NCI-H748 (cell line): ENCODE results near the gene LIM2.
"Not testable (repeated sequence)": the region's sequence is repeated elsewhere in the genome, so short reads cannot be mapped to it uniquely, and the experiment has no call there.

Experiments used
- DNase-seq: peaks from one replicate; lab custom pipeline; 2025; ENCODE audit not compliant: unreplicated experiment; lab: John Stamatoyannopoulos, UW

The LIM2 gene, protein sequence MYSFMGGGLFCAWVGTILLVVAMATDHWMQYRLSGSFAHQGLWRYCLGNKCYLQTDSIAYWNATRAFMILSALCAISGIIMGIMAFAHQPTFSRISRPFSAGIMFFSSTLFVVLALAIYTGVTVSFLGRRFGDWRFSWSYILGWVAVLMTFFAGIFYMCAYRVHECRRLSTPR

DNA sequence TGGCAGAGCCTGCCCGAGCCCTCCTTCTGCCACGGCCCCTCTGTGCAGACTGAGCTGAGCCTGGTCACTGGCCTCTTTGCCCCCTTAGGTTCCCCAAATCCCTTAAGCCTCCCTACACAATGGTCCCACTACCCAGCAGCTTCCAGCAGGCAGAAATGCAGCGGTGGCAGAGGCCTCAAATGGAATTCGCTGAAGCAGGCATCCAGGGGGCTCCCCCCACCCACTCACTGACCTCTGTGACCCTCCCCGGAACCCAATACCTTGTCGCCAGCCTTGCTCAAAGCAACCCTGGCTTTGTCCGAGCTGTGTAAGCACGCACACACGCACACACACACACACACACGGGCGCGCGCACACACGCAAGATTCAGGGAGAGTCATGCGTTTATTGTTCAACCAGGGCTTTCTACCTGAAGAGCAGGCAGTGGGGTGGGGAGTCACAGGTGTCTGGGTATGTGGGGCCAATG lies at the start of gene LIM2:
LIM2 (minus strand) TSS at position 51 of the 466 bp plus-strand sequence. CDS start 531 bp downstream, outside the sequence.
- no peak for DNase-seq

DNA sequence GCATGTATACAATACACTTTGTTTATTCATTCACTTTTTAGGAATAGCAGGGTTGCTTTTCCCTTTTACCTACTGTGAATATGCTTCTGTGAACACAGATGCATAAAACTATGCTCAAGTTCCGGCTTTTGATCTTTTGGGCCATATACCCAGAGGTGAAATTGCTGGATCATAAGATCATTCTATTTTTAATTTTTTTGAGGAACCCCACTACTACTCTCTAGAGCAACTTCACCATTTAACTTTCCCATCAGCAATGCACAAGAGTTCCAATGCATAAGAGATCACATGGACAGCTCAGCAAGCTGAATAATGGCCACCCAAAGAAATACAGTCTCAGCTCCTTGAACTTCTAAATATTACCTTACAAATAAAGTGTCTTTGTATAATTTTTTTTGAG lies 46.7 kb upstream of the LIM2 start:
- no peak for DNase-seq

DNA sequence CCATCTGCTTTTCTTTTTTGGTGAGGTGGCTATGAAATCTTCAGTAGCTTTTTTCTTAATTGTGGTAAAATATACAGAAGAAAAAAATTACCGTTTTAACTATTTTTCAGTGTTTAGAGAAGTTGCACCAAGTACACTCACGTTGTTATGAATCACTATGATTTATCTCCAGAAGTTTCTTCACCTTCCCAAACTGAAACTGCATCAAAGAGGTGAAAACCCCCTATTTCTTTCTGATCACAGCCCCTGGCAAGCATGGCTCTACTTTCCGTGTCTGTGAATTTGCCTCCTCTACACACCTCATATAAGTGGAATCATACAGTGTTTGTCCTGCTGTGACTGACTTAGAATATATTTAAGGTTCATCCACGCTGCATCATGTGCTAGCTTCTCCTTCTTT lies 45.3 kb upstream of the LIM2 start:
- no peak for DNase-seq

DNA sequence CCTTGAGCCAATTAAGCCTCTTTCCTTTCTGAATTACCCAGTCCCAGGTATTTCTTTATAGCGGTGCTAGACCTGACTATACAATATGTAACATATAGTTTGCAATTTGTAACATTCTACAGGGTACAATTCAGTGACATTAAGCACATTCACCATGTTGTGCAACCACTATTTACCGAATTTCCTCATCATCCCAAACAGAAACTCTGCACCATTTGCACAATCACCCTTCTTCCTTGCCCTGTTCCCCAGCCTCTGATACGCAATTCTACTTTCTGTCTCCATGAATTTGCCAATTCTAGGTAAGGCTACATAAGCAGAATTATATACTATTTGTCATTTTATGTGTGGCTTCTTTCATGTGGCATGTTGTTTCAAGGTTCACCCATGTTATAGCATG lies 43.4 kb upstream of the LIM2 start:
- no peak for DNase-seq

DNA sequence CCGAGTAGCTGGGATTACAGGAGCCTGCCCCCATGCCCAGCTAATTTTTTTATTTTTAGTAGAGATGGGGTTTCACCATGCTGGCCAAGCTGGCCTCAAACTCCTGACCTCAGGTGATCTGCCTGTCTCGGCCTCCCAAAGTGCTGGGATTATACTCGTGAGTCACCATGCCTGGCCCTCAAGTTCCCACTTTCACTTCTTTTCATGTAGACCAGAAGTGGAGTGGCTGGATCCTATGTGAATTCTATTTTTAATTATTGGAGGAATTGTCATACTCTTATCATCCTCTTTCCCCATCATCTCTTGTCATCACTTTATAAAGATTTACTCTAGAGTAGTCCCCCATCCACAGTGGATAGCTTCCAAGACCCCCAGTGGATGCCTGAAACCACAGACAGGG lies 42.4 kb upstream of the LIM2 start:
- DNase-seq = no peak

DNA sequence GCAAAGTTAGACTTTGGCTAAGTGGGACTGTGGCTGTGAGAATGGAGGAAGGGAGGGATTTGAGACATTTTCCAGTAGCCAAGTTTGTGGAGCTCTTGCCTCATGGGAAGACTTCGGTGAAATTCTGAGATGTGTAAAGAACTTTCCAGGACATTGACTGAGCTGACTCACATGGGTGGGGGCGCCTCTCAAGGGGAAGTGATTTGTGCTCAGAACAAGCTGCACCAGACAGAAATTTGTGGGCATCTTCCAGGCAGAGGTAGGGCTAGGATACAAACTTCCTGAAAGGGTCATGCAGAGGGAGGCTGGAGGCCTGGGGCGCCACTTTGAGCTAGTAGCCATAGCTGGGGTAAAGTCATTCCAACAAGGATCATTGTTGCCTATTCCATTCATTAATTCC lies 39.4 kb upstream of the LIM2 start:
- no peak for DNase-seq

DNA sequence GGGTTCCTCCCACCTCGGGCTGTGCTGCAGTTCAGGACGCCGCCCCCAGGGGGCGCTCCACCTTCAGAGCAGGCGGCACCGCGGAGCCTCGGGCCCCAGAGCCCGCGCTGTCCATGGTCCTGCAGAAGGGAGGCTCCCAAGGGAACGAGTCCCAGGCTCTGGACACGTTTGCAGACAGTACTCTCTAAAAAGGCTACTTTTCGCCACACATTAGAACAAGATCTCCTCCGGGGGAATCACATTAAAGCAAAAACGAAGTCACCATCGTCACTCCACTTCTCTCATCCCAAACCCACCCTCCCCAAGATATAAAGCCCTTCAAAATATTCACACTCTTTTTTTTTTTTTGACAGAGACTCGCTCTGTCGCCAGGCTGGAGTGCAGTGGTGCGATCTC lies 34.3 kb upstream of the LIM2 start:
- DNase-seq = peak; percentile 65

DNA sequence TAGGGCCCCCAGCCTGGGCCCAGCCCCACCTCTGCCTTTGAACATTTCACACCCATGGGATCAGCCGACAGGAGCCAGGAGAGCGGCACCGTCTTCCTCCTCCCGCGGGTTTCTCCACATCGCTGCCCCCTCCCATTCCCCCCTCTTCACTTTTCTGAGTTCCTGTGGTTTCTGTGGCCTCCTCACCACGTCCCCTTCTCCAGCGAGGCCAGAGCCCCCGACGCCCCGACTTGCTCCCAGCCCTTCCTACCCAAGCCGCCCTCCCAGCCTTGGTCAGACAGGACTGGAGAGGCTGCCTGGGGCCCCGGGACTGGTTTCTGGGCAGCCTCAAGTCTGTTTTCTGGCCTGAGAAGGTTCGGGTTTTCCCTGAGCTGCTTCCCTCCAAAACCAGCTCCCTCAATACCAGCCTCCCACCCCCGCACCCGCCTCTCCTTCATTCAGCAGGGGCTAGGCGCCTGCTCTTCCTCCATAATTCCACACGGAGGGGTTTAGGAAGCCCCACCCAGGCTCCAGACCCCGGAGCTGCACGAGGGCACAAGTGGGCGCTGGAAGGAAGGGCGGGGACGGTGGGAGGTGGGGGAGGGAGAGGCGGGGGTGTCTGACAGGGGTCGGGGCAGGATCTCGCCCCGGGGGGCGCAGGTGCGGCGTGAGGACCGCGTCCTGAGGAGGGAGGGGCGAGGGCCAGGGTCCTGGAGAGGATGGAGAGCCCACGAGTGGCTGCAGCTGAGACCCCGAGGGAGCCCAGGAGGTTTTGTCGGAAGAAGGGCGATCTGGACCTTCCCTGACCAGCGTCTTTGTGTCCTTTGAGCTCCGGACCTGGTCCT lies 33.7 kb upstream of the LIM2 start:
- DNase-seq = no peak

DNA sequence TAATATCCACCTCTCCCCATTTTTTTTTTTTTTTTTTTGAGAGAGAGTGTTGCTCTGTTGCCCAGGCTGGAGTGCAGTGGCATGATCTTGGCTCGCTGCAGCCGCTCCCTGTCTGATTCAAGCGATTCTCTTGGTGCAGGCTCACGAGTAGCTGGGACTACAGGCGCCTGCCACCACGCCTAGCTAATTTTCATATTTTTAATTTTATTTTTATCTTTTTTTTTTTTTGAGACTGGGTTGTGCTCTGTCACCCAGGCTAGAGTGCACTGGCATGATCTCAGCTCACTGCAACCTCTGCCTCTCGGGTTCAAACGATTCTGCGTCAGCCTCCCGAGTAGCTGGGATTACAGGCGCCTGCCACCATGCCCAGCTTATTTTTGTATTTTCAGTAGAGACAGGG lies 32.7 kb upstream of the LIM2 start:
- not testable (repeated sequence) for DNase-seq

DNA sequence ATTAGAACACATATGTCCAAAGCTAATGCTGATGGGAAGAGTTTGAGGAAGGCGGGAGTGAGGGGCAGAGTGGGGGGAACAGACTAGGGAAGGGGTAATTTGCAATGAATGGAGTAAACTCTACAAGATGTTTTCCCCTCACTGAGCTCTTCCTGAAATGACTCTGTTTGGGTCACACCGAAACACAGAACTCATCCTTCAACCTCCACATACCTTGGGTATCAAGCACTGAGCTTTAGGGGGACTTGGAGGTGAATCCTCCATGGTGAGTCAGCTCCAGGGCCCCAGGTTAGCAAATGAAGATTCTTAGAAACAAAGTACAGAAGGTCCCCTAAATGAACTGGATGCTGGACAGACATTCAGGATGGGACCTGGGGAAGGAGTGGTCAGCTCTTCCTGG lies 30.9 kb upstream of the LIM2 start:
- DNase-seq = no peak

DNA sequence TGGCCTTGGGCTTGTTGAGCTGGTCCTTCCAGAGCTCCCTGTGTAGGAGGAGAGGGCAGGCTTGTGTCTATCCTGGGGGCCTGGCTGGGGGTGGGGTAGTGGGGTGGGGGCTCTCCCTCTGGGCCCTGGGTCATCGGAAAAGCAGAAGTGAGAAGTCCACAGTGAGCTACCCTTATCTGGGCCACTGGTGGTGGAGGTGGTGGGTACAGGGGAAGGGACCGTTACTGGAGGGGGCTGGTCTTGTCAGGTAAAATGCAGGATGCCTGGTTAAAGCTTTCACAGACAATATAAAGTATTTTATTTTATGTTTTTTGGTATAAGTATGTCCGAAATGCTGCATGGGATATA lies 30.0 kb upstream of the LIM2 start:
- DNase-seq = no peak

DNA sequence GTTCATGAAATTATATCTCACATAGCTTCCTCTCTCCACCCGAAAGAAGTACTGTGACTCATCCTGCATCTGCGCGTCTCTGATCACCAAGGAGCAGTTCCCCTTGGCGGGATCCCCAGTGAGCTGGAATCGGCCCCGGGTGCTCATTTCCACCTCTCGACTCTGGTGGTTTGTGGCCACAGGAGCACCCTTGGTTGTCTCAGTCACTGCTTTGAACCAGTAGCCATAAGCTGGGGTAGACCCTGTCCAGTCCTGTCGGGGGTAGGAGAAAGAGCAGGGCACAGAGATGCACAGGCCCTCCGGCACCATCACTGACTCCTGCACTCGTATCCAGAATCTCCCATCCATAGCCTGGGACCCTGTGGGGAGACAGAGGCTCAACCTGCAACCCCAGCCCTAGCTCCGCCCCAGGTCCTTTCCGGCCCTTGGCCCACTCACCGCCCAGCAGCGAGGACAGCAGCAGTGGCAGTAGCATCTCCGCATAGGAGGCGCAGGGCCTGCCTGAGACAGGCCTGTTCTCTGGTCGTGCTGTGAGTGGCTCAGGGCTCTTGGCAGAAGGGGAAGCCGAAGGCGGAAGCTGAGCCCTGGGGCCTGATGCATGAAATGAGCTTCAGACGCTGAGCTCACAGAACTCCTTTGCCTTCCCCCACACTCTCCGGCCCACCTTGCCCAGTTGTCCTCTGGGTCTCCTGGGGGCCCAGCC lies 29.5 kb upstream of the LIM2 start, which contains the start of gene SIGLEC10:
SIGLEC10 (minus strand) TSS at position 536 of the 703 bp plus-strand sequence; CDS start at position 475, 61 bp downstream.
- no peak for DNase-seq

DNA sequence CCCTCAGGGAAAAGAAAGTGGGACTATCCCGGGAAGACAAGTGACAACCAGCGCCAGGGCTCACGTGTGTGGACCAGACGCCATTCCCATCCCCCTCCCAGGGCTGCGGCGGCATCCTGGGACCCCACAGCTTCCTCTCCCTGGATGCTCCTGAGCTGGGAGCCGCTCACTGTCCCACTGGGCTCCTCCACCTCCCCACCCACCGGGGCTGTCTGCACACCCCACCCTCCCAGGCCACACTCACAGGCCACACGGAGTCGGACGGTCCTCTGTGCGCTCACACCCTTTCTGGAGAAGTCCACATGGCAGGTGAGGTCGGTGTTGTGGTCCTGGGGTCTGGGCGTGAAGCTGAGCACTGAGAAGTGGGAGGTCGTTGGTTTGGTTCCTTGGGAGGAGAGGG lies 28.6 kb upstream of the LIM2 start:
- not testable (repeated sequence) for DNase-seq

DNA sequence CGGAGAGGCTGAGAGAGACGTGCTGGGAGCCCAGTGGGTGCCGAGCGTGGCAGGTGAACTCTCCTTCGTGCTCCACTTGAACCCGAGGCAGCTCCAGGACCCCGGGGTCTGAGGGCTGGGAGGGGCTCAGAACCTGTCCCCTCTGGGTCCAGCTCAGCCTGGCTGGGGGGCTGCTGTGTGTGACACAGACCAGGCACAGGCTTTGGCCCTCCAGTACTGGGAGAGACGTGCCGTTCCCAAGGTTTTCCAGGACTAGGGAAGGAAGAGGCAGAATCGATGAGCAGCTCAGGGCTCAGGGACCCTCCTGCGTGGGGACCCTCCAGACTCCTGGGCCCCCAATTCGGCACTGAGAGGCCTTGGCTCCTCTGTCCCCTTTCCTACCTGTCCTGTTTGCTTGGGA lies 27.4 kb upstream of the LIM2 start:
- DNase-seq = no peak

DNA sequence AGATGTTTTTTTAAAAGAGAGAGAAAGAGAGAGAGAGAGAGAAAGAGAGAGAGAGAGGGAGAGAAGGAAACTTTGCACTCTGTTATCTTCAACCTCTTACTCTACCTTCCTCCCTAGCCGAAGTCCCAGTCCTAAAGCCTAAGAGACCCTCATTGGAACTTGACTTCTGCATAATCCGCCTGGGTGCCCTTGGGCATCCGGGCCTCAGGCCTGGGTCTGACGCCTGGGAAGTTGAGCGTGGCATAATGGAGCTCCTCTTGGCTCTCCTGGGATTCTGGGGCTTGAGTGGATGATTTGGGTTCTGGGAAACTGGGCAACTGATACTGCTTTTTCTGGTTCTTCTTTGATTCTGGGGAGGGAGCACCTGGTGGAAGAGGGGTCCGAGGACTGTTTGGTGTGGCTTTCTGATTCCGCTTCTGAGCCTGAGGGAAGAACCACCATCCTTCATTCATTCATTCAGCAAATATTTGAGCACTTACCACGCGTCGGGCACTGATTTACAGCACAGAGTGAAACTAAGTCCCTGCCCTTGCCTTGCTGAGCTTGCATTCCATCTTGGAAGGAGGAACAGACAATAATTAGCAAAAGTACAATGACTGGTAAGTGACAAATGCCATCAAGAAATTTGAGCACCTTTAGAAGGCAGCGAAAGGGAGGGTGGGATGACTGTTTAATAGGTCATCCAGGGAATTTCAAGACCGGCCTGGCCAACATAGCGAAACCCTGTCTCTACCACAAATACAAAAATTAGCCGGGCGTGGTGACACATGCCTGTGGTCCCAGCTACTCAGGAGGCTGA lies 23.4 kb upstream of the LIM2 start:
- DNase-seq = no peak

DNA sequence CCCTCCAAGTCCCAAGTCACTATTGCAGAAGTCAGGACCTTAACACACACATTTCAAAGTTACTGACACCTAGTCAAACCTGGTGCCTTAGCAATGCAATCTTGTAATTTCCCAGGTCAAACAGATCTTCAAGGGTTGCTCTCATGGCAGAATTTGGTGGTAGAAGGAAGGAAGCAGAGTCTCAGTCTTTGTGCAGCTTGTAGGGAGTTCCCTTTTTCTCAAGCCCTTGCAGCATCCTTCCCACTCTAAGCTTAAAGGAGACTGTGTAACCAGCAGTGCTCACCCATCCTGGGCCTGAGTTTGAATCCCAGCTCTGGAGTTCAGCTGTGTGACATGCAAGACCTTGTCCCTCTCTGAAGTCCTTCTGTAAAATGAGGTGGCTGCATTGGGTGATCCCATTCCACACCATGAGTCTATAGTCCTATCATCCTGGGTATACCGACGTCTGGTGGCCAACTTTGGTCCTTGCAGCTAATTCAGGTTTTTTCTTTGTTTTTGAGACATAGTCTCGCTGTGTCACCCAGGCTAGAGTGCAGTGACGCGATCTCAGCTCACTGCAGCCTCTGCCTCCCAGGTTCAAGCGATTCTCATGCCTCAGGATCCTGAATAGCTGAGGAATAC lies 19.8 kb upstream of the LIM2 start:
- no peak for DNase-seq

DNA sequence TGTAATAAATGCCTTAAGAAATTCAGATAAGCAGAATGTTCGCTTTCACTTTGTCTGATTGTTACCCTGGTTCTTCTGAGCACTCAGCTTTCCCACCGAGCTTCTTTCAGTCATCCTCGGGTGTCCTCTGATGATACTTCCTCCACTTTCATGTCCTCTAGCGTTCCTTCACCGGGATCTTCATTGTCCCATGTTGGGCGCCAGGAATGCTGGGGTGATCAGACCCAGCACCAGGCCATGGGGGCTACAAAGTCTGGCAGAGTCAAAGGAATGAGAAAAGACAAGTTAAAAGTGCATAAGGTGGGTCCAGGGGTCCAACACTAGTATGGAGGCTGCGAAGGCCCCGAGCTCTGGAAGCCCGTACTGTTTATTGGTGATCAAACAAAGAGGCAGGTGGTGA lies 14.3 kb upstream of the LIM2 start:
- DNase-seq = no peak

DNA sequence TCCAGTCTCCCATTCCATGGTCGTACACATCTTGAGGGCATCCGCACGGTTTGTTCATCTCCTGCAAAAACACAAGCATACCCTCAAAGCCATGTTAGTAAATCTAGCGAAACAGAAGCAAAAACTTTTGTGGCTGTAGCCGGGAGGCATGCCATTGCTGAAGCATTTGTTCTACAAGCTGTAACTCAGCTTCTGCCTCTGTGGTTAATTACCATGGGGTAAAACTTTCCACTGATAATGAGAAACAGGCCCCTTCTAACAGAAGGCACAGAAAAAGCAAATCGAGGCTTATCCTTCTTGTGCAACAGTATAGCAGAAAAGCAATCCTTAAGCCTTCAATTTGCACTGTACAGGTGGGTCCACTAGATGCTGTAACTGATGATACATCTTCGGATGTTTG lies 12.2 kb upstream of the LIM2 start:
- not testable (repeated sequence) for DNase-seq

DNA sequence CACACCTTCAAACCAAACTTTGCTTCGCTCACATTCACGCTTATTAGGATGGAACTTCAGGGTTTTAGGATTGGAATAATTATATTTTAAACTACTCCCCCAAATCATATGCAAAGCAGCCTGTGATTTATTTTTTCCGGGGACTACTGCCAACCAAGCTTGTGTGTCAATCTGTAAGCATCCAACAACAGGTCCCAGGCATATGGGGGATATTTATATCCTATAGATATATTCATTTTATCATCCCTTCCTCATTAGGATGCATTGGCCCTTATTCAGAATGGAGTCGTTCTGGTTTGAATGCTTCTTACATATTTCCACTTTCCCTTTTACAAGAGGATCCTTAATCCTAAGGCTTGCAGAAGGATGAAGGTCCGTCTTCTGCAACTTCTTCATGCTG lies 11.5 kb upstream of the LIM2 start:
- no peak for DNase-seq

DNA sequence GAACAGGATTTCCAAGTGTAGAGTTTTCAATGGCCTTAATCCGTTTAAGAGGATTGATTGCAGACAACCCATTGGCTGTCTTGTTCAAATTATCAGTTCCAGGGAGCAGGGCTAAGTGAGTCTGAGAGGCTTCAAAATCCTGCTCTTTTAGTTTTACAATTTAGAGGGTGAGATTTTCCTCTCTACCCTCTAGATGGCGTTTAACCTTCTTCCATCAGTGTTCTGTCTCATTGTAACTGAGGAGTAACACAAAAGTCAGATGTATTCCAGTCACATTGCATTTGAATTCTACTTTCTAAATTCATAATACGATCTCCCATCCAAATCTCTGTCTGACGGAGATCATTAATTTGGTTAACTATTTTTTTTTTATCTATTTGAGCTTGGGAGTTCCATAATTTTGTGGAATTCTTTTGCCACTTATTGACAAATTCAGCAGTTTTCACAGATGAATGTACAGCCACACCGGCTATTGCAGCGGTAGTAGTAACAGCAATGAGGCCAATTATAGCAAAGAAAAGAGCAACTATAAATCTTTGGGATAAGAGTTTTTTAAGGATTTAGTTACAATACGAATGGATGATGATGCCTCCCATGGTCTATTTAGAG lies 10.4 kb upstream of the LIM2 start:
- peak; percentile 11 for DNase-seq
